Colonic mucosa (tissue), 4 donors: ENCODE data around the gene UBN1. TPM values are rescaled to one million over a fixed set of nuclear protein-coding genes. Genes with fewer than 3 reads are reported as not detected.

Experiments used
- DNase-seq: peaks from one replicate; pipeline ENCODE4 v3.0.0-alpha.2; 2020
- H3K27ac ChIP-seq: fragments of 200-600 bp; one replicate; pipeline ENCODE4 v1.8.0; 2021
- H3K27me3 ChIP-seq: fragments of 200-600 bp; one replicate; pipeline ENCODE4 v1.8.0; 2021
- H3K36me3 ChIP-seq: fragments of 200-600 bp; one replicate; pipeline ENCODE4 v1.8.0; 2021
- H3K4me1 ChIP-seq: fragments of 200-600 bp; one replicate; pipeline ENCODE4 v1.8.0; 2021; ENCODE audit warnings: mild to moderate bottlenecking
- H3K4me3 ChIP-seq: fragments of 200-600 bp; one replicate; pipeline ENCODE4 v1.8.0; 2021
- H3K9ac ChIP-seq, 2 donors: one replicate each; pipeline ENCODE4 v1.7.0; 2013; ENCODE audit warnings: control low read depth in 2 of 2, low read depth in 2 of 2, low read length in 2 of 2
- H3K9me3 ChIP-seq: fragments of 200-600 bp; one replicate; pipeline ENCODE4 v1.8.0; 2021
- intact Hi-C: fragments of 100-400 bp; cut with DNase I; formaldehyde crosslinking; loops from one replicate; pipeline ENCODE4 v1.14.1; 2022
- total RNA-seq, 2 donors: library from RNA; stranded (reverse); fragmentation: NEBNext Ultra II Directional in 1 of 2; extraction: Animal tissue kit (Norgen Biotek cat#: 25700) in 1 of 2; gene quantifications; one replicate each; pipeline ENCODE4 v1.2.1, GENCODE V29; 2021
- TF ChIP-seq, protein P1 (sequence below): fragments of 200-600 bp; IDR thresholded peaks from one replicate; pipeline ENCODE4 v1.8.0; 2022; ENCODE audit warnings: antibody characterized with exemption, mild to moderate bottlenecking
- donor health status: healthy.
- donor health status: DM: no; HTN: no; CAD: no.
- donor health status: DM: no; HTN: no; CAD: no.

UBN1 gene
- total RNA-seq, 2 donors from 2014 or later: 34.7 to 41.7 TPM

GRCh38 chr16:4909825-4910224 is 62.5 kb downstream of the UBN1 start:
- Histone ChIP-seq H3K36me3 (no peaks in the 10 kb centered on the region), H3K4me3 (no peak overlapping the region), H3K9me3 (no peaks in the 10 kb centered on the region), H3K9ac (no peak overlapping the region), H3K27ac (no peak overlapping the region), H3K4me1 (no peaks in the 10 kb centered on the region), H3K27me3 (no peaks in the 10 kb centered on the region)
- TF ChIP-seq, protein P1, sequence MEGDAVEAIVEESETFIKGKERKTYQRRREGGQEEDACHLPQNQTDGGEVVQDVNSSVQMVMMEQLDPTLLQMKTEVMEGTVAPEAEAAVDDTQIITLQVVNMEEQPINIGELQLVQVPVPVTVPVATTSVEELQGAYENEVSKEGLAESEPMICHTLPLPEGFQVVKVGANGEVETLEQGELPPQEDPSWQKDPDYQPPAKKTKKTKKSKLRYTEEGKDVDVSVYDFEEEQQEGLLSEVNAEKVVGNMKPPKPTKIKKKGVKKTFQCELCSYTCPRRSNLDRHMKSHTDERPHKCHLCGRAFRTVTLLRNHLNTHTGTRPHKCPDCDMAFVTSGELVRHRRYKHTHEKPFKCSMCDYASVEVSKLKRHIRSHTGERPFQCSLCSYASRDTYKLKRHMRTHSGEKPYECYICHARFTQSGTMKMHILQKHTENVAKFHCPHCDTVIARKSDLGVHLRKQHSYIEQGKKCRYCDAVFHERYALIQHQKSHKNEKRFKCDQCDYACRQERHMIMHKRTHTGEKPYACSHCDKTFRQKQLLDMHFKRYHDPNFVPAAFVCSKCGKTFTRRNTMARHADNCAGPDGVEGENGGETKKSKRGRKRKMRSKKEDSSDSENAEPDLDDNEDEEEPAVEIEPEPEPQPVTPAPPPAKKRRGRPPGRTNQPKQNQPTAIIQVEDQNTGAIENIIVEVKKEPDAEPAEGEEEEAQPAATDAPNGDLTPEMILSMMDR: no peak
- intact Hi-C loops: no loop called here
- no peak for DNase-seq

- Histone ChIP-seq H3K36me3 (no peaks in the 10 kb centered on the region), H3K9me3 (no peaks in the 10 kb centered on the region), H3K27me3 (no peaks in the 10 kb centered on the region), H3K9ac (no peak overlapping the region), H3K4me3 (no peak overlapping the region), H3K27ac (no peak overlapping the region), H3K4me1 (no peaks in the 10 kb centered on the region)
- TF ChIP-seq, protein P1: no peak
- no peak for DNase-seq
- intact Hi-C loops: no loop called here
These were observed 63.5 kb downstream of the UBN1 start for GRCh38 chr16:4910828-4911227.

GRCh38 chr16:4911970-4912386 is 64.7 kb downstream of the UBN1 start:
- Histone ChIP-seq H3K36me3 (no peaks in the 10 kb centered on the region), H3K27ac (no peak overlapping the region), H3K9me3 (no peaks in the 10 kb centered on the region), H3K4me1 (no peaks in the 10 kb centered on the region), H3K9ac (no peak overlapping the region), H3K4me3 (no peak overlapping the region), H3K27me3 (no peaks in the 10 kb centered on the region)
- intact Hi-C loops: no loop called here
- TF ChIP-seq, protein P1: no peak
- no peak for DNase-seq

GRCh38 chr16:4913130-4913773 is 66.0 kb downstream of the UBN1 start:
- no peaks in the 10 kb centered on the region for H3K27me3 ChIP-seq
- no peaks in the 10 kb centered on the region for H3K9me3 ChIP-seq
- H3K27ac ChIP-seq: no peak overlapping the region
- no peak for DNase-seq
- no peaks in the 10 kb centered on the region for H3K4me1 ChIP-seq
- no peak overlapping the region for H3K9ac ChIP-seq
- H3K4me3 ChIP-seq: no peak overlapping the region
- TF ChIP-seq, protein P1: no peak
- intact Hi-C loops: no loop called here
- H3K36me3 ChIP-seq: no peaks in the 10 kb centered on the region

- H3K36me3 ChIP-seq: no peaks in the 10 kb centered on the region
- TF ChIP-seq, protein P1: no peak
These were observed 66.7 kb downstream of the UBN1 start for GRCh38 chr16:4913774-4914525.

More at GRCh38 chr16:4913774-4914525, 66.7 kb downstream of the UBN1 start:
- DNase-seq: no peak
- no peak overlapping the region for H3K4me3 ChIP-seq
- no peak overlapping the region for H3K9ac ChIP-seq
- no peaks in the 10 kb centered on the region for H3K9me3 ChIP-seq
- intact Hi-C loops: no loop called here
- no peaks in the 10 kb centered on the region for H3K27me3 ChIP-seq
- no peak overlapping the region for H3K27ac ChIP-seq
- H3K4me1 ChIP-seq: no peaks in the 10 kb centered on the region
